A549 (cell line): ENCODE results near the gene BATF. TPM values are rescaled to one million over a fixed set of nuclear protein-coding genes. Genes with fewer than 3 reads are reported as not detected.
A peak's percentile ranks its signal among the peaks of the same experiment; 100 is the strongest.

ENCODE experiments used
- ATAC-seq, 2 experiments: fragments of 200-7000 bp in 1 of 2; fragments of >200 bp in 1 of 2; cut with Nextera tagmentation in 1 of 2; cut with Tn5 transposase in 1 of 2; 3 replicates each; pipeline versions ENCODE4 v1.8.0 to v1.9.1; 2018 to 2020; ENCODE audit warnings: mild to moderate bottlenecking in 1 of 2, moderate library complexity in 1 of 2
- CTCF ChIA-PET: fragments of 300-600 bp; sonication (Branson Sonifier 250); formaldehyde crosslinking; extraction: SDS; loops from one replicate; lab custom pipeline; 2021; ENCODE audit warnings: antibody characterized with exemption, inconsistent platforms; lab: Yijun Ruan, JAX
- POLR2A ChIA-PET: fragments of 350-600 bp; formaldehyde crosslinking; extraction: SDS; loops from one replicate; lab custom pipeline; 2021; ENCODE audit warnings: antibody characterized with exemption, inconsistent platforms; lab: Yijun Ruan, JAX
- DNase-seq, 2 experiments: peaks; one replicate each; pipeline versions ENCODE4 v3.0.0 to v3.0.0-alpha.2; 2011 to 2016; ENCODE audit warnings: low read depth in 1 of 2, low spot score in 1 of 2
- FAIRE-seq: peaks from 2 replicates; lab custom pipeline; 2011; peaks lifted over from hg19 to GRCh38; lab: Jason Lieb, UNC
- H3K27ac ChIP-seq, 2 experiments: fragments of >200 bp; sonication (Bioruptor Twin); formaldehyde crosslinking; 3 replicates each; pipeline ENCODE4 v1.5.1; 2016 to 2017
- H3K4me1 ChIP-seq: fragments of >200 bp; sonication (Bioruptor Twin); formaldehyde crosslinking; 3 replicates; pipeline ENCODE4 v1.6.1; 2016
- H3K4me2 ChIP-seq: fragments of >200 bp; sonication (Bioruptor Twin); formaldehyde crosslinking; 3 replicates; pipeline ENCODE4 v1.6.1; 2016
- H3K4me3 ChIP-seq: fragments of >200 bp; sonication (Bioruptor Twin); formaldehyde crosslinking; 3 replicates; pipeline ENCODE4 v1.5.1; 2016
- H3K9me3 ChIP-seq: fragments of >200 bp; sonication (Bioruptor Twin); formaldehyde crosslinking; 3 replicates; pipeline ENCODE4 v1.6.1; 2016
- ATOH8 ChIP-seq: fragments of 250-450 bp; sonication (Bioruptor Pico); IDR thresholded peaks from 2 replicates; pipeline ENCODE4 v1.5.0; 2020; ENCODE audit warnings: low read depth, mild to moderate bottlenecking, moderate library complexity
- BCL3 ChIP-seq: fragments of >200 bp; sonication (Bioruptor Twin); formaldehyde crosslinking; IDR thresholded peaks from 3 replicates; pipeline ENCODE4 v1.6.1; 2016
- CEBPB ChIP-seq, 2 experiments: fragments of >200 bp in 1 of 2; sonication (Bioruptor Twin) in 1 of 2; formaldehyde crosslinking in 1 of 2; IDR thresholded peaks; 2 replicates each; pipeline ENCODE4 v1.6.1; 2012 to 2016
- CTCF ChIP-seq: fragments of >200 bp; sonication (Bioruptor Twin); formaldehyde crosslinking; IDR thresholded peaks from 3 replicates; pipeline ENCODE4 v1.5.1; 2016
- ELK1 ChIP-seq: fragments of 150-350 bp; IDR thresholded peaks from 2 replicates; pipeline ENCODE4 v1.6.1; 2014; ENCODE audit warnings: low read depth, mild to moderate bottlenecking, low read length
- EP300 ChIP-seq, 2 experiments: fragments of >200 bp; sonication (Bioruptor Twin); formaldehyde crosslinking; IDR thresholded peaks; 2 replicates in 1 of 2; 3 replicates in 1 of 2; pipeline ENCODE4 v1.6.1; 2016 to 2017
- FOSL2 ChIP-seq, 2 experiments: fragments of 450-650 bp in 1 of 2; fragments of >200 bp in 1 of 2; sonication (Bioruptor Twin) in 1 of 2; formaldehyde crosslinking; IDR thresholded peaks; 2 replicates each; pipeline versions ENCODE4 v1.5.0 to v1.6.1; 2016 to 2020; ENCODE audit warnings: mild to moderate bottlenecking in 1 of 2, moderate library complexity in 1 of 2
- GATA3 ChIP-seq: IDR thresholded peaks from 2 replicates; pipeline ENCODE4 v1.6.1; 2012; ENCODE audit warnings: borderline replicate concordance
- HES2 ChIP-seq: fragments of >200 bp; sonication (Bioruptor Twin); formaldehyde crosslinking; IDR thresholded peaks from 2 replicates; pipeline ENCODE4 v1.6.1; 2016
- HOXB13 ChIP-seq: fragments of 250-450 bp; sonication (Bioruptor Pico); IDR thresholded peaks from 2 replicates; pipeline ENCODE4 v1.5.0; 2020; ENCODE audit warnings: low read depth, mild to moderate bottlenecking, moderate library complexity
- HOXB5 ChIP-seq: fragments of 250-450 bp; sonication (Bioruptor Pico); IDR thresholded peaks from 2 replicates; pipeline ENCODE4 v1.5.0; 2020; ENCODE audit warnings: mild to moderate bottlenecking, moderate library complexity
- JUN ChIP-seq, 2 experiments: fragments of >200 bp; sonication (Bioruptor Twin); formaldehyde crosslinking; IDR thresholded peaks; 2 replicates in 1 of 2; 3 replicates in 1 of 2; pipeline ENCODE4 v1.6.1; 2016 to 2017
- JUNB ChIP-seq: fragments of >200 bp; sonication (Bioruptor Twin); formaldehyde crosslinking; IDR thresholded peaks from 2 replicates; pipeline ENCODE4 v1.6.1; 2016
- MAX ChIP-seq: IDR thresholded peaks from 2 replicates; pipeline ENCODE4 v1.6.1; 2012
- PHF8 ChIP-seq: fragments of 200-600 bp; sonication (generic); IDR thresholded peaks from 2 replicates; pipeline ENCODE4 v1.6.1; 2016; ENCODE audit warnings: low read depth, mild to moderate bottlenecking, antibody characterized with exemption, moderate library complexity, borderline replicate concordance
- POLR2A ChIP-seq: IDR thresholded peaks from 2 replicates; pipeline ENCODE4 v1.6.1; 2012; ENCODE audit warnings: mild to moderate bottlenecking, low read length
- RAD21 ChIP-seq, 2 experiments: fragments of >200 bp in 1 of 2; sonication (Bioruptor Twin) in 1 of 2; formaldehyde crosslinking in 1 of 2; IDR thresholded peaks in 1 of 2; conservative IDR thresholded peaks in 1 of 2; 2 replicates in 1 of 2; 3 replicates in 1 of 2; pipeline ENCODE4 v1.6.1; 2012 to 2018; ENCODE audit warnings: inconsistent platforms in 1 of 2
- RARB ChIP-seq: fragments of 250-450 bp; sonication (Bioruptor Pico); IDR thresholded peaks from 2 replicates; pipeline ENCODE4 v1.8.0; 2021; ENCODE audit warnings: mild to moderate bottlenecking, moderate library complexity
- RCOR1 ChIP-seq: fragments of 150-350 bp; IDR thresholded peaks from 2 replicates; pipeline ENCODE4 v1.6.1; 2014; ENCODE audit warnings: antibody characterized with exemption, low read length, low read depth
- RFX5 ChIP-seq: fragments of 450-650 bp; IDR thresholded peaks from 2 replicates; pipeline ENCODE4 v1.7.1; 2014; ENCODE audit warnings: antibody characterized with exemption, mild to moderate bottlenecking, moderate library complexity
- SMC3 ChIP-seq: fragments of >200 bp; sonication (Bioruptor Twin); formaldehyde crosslinking; IDR thresholded peaks from 3 replicates; pipeline ENCODE4 v1.6.1; 2018; ENCODE audit warnings: inconsistent platforms
- WGBS: methylation state at CpG from one replicate; pipeline ENCODE4 v1.1.6; 2017; ENCODE audit errors: missing lambda C conversion rate; 5-methylcytosine and 5-hydroxymethylcytosine counted together
- polyA plus RNA-seq, 4 experiments: library from polyadenylated mRNA; depleted of rRNA in 3 of 4; stranded (reverse); fragments of >200 nt; fragmentation: RNase III in 1 of 4; extraction: RNeasy Plus Mini Kit Qiagen cat#74134 plus additional on column Dnase treatment in 1 of 4; gene quantifications; 2 replicates in 3 of 4; 3 replicates in 1 of 4; pipeline ENCODE4 v1.2.3, GENCODE V29; 2011 to 2017

The BATF gene
- polyA plus RNA-seq, 2 of the 4 experiments (the other 2 are of a cell fraction), result not detected

GRCh38 chr14:75531660-75532317 lies 9.5 kb downstream of the BATF start:
- peak; percentile 67 for FAIRE-seq
- ChIA-PET CTCF (interaction anchor here (0.9 to 6.5 kb wide), 7 partner anchors 15 to 224 kb away, joined by 3 to 50 read pairs (median 4); no protein-coding TSS in a partner anchor), POLR2A (interaction anchor here (1.2 kb wide), 1 partner anchor 43 kb away, joined by 4 read pairs; no protein-coding TSS in a partner anchor)
- Histone ChIP-seq H3K4me3 (no peak overlapping the region), H3K4me2 (peak overlapping the region; percentile 62), H3K9me3 (no peaks in the 10 kb centered on the region), H3K4me1 (peaks cover 55% of the 10 kb centered on the region), H3K27ac (peak overlapping the region; percentile 93 to 96)
- TF ChIP-seq GATA3 (peak; percentile 89), CEBPB (IDR thresholded peaks at IDR 0.05) (peak; percentile 79 to 84), POLR2A (no peak), MAX (0 out of 2 replicates have a peak, but pooled peaks have one; percentile 53), JUN (IDR thresholded peaks at IDR 0.05) (peak; percentile 95 to 97; a peak in 4 of 5 replicates), ATOH8 (CRISPR knock-in tag) (0 out of 2 replicates have a peak, but pooled peaks have one; percentile 3), SMC3 (peak; percentile 46), EP300 (IDR thresholded peaks at IDR 0.05) (peak; percentile 92 to 96; a peak in 4 of 5 replicates), RARB (peak; percentile 56; the same call in 1 of the 2 replicates), FOSL2 (IDR thresholded peaks at IDR 0.05) (peak; percentile 77), FOSL2 (CRISPR knock-in tag; IDR thresholded peaks at IDR 0.05) (peak; percentile 90), RCOR1 (no peak), HOXB13 (CRISPR knock-in tag) (peak; percentile 65; the same call in 1 of the 2 replicates), ELK1 (no peak), JUNB (peak; percentile 95), RFX5 (no peak), CTCF (no peak), BCL3 (peak; percentile 91; the same call in 2 of the 3 replicates), HOXB5 (CRISPR knock-in tag) (peak; percentile 24; the same call in 1 of the 2 replicates), RAD21 (conservative IDR thresholded peaks at IDR 0.05 in 1 of 2, IDR thresholded peaks at IDR 0.05 in 1 of 2) (peak in 1 of 2 experiments; percentile 47; a peak in 2 of 5 replicates), HES2 (peak; percentile 73), PHF8 (no peak)
- WGBS, result 3% methylated on average over 5 of the region's 5 CpGs
- ATAC-seq, result peak; percentile 76 to 77
- peak; percentile 41 to 92 for DNase-seq
